Measurements from ENCODE around the gene APOC3. TPM values are rescaled to one million over a fixed set of nuclear protein-coding genes. Genes with fewer than 3 reads are reported as not detected.

APOC3 gene
- total RNA-seq, 1 experiment from 2014 or later = not detected

GRCh38 chr11:116838321-116839084 is 8.8 kb downstream of the APOC3 start:
- Mint-ChIP-seq H3K36me3 (ENCODE audit: insufficient read depth in 1 of 3, low read depth in 3 of 3) (peaks cover 0 to 6% (median 5%) of the 10 kb centered on the region in 3 experiments; a peak in 6 of 7 replicates), H3K27ac (0 out of 7 replicates have a peak overlapping the region, but pooled peaks of 1 of the 3 experiments have one; percentile 23), H3K4me1 (peaks cover 39 to 43% of the 10 kb centered on the region in 2 experiments), H3K9me3 (no peaks in the 10 kb centered on the region), H3K27me3 (ENCODE audit: low read depth) (peaks cover 15% of the 10 kb centered on the region), H3K4me3 (no peak overlapping the region)
- no peaks in the 10 kb centered on the region for H3K79me2 ChIP-seq (ENCODE audit: insufficient read depth, low read length)
- no peak overlapping the region for H4K91ac ChIP-seq (ENCODE audit: insufficient read length, low read depth, low read length)
- H2AFZ ChIP-seq (ENCODE audit: low read length) = no peak overlapping the region
- H2BK20ac ChIP-seq (ENCODE audit: low read depth, low read length, poor library complexity, severe bottlenecking) = no peak overlapping the region
- H3K14ac ChIP-seq (ENCODE audit: insufficient read depth, low read length) = no peak overlapping the region
- TF ChIP-seq CTCF (conservative IDR thresholded peaks at IDR 0.05) = no peak
- no peak overlapping the region for H3T11ph ChIP-seq (ENCODE audit: low read length)
- peaks cover 6% of the 10 kb centered on the region for H3K23me2 ChIP-seq (ENCODE audit: insufficient read length, low read depth, low read length, poor library complexity, severe bottlenecking)
- no peaks in the 10 kb centered on the region for H4K20me1 ChIP-seq (ENCODE audit: control insufficient read depth, insufficient read depth, insufficient read length)
- no peak overlapping the region for H3K18ac ChIP-seq (ENCODE audit: insufficient read length, low read depth, low read length)
- H3K79me1 ChIP-seq (ENCODE audit: insufficient read depth, low read depth, low read length, poor library complexity, severe bottlenecking) = no peaks in the 10 kb centered on the region
- no peaks in the 10 kb centered on the region for H3K4me1 ChIP-seq (ENCODE audit: insufficient read depth, low read length)
- no peak overlapping the region for H2BK15ac ChIP-seq (ENCODE audit: low read depth, low read length)
- DNase-seq = no peak
- H3K9me3 ChIP-seq (ENCODE audit: control insufficient read depth, low read depth, low read length) = no peaks in the 10 kb centered on the region
- H3K56ac ChIP-seq (ENCODE audit: insufficient read length, low read depth, low read length) = no peak overlapping the region
- no CpG with 5 or more reads among the region's 6 CpGs for WGBS (ENCODE audit: extremely low coverage, insufficient read length, low lambda C conversion rate)
- no peak overlapping the region for H3K4me2 ChIP-seq (ENCODE audit: insufficient read depth, insufficient read length, low read length)
- H3K9ac ChIP-seq (ENCODE audit: extremely low read depth, insufficient read length, low read length) = no peak overlapping the region
- no peak overlapping the region for H2BK5ac ChIP-seq (ENCODE audit: insufficient read length, low read length)
- H3K4ac ChIP-seq (ENCODE audit: low read depth, low read length) = no peak overlapping the region
- no peak overlapping the region for H2AK5ac ChIP-seq (ENCODE audit: insufficient read length, low read length)
- H2BK120ac ChIP-seq (ENCODE audit: low read depth, low read length, poor library complexity, severe bottlenecking) = no peak overlapping the region
- H4K8ac ChIP-seq (replicated peaks; ENCODE audit: insufficient read length, low read depth, low read length) = no peak overlapping the region
- no peak overlapping the region for H4K5ac ChIP-seq (ENCODE audit: insufficient read length, low read depth, low read length)
- no peaks in the 10 kb centered on the region for H3K27me3 ChIP-seq (ENCODE audit: insufficient read depth, low read length)
- H3K23ac ChIP-seq (ENCODE audit: insufficient read length, low read depth, low read length) = no peak overlapping the region
- no peak overlapping the region for H2BK12ac ChIP-seq (ENCODE audit: insufficient read length, low read depth, low read length)
- H3K27ac ChIP-seq (ENCODE audit: insufficient read length, low read depth, low read length) = no peak overlapping the region
